ENCODE data around the gene TRIP12.

DNA sequence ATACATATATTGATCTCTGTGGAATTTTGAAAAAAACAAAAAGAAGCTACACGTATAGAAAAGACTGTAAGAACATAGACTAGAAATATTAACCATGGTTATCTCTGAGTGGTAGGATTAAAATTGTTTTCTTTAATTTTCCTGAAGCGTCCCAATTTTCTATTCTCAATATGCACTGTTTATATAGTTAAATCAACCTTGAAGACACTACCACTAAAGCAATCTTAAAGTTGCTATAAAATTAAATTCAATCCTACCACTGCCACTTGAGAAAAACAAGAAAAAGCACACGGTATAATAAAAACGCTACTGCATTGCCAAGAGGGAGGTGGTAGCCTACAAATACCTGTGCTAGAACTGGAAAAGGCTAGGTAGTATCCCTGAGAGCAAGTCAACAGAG is 47.2 kb downstream of the TRIP12 start:
- TF ChIP-seq, protein P1, sequence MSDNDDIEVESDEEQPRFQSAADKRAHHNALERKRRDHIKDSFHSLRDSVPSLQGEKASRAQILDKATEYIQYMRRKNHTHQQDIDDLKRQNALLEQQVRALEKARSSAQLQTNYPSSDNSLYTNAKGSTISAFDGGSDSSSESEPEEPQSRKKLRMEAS (IDR thresholded peaks at IDR 0.05; ENCODE audit: low read depth), result no peak
- TF ChIP-seq, protein P2, sequence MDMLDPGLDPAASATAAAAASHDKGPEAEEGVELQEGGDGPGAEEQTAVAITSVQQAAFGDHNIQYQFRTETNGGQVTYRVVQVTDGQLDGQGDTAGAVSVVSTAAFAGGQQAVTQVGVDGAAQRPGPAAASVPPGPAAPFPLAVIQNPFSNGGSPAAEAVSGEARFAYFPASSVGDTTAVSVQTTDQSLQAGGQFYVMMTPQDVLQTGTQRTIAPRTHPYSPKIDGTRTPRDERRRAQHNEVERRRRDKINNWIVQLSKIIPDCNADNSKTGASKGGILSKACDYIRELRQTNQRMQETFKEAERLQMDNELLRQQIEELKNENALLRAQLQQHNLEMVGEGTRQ (IDR thresholded peaks at IDR 0.05; ENCODE audit: borderline replicate concordance, low read depth, low read length), result no peak
- TF ChIP-seq, protein P3, sequence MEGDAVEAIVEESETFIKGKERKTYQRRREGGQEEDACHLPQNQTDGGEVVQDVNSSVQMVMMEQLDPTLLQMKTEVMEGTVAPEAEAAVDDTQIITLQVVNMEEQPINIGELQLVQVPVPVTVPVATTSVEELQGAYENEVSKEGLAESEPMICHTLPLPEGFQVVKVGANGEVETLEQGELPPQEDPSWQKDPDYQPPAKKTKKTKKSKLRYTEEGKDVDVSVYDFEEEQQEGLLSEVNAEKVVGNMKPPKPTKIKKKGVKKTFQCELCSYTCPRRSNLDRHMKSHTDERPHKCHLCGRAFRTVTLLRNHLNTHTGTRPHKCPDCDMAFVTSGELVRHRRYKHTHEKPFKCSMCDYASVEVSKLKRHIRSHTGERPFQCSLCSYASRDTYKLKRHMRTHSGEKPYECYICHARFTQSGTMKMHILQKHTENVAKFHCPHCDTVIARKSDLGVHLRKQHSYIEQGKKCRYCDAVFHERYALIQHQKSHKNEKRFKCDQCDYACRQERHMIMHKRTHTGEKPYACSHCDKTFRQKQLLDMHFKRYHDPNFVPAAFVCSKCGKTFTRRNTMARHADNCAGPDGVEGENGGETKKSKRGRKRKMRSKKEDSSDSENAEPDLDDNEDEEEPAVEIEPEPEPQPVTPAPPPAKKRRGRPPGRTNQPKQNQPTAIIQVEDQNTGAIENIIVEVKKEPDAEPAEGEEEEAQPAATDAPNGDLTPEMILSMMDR (IDR thresholded peaks at IDR 0.05), result no peak
- no peak for TF ChIP-seq RFX5 (IDR thresholded peaks at IDR 0.05; ENCODE audit: low read length)

Data from SK-N-SH (cell line).